Measurements from ENCODE around the gene TRMU.

- no peak for TF ChIP-seq CTCF (conservative IDR thresholded peaks at IDR 0.05; ENCODE audit: low read depth, low read length)
- no peak for TF ChIP-seq FOS (IDR thresholded peaks at IDR 0.05; ENCODE audit: low read depth, low read length)
- no peak for TF ChIP-seq ELK1 (IDR thresholded peaks at IDR 0.05; ENCODE audit: borderline replicate concordance, low read depth, low read length)
- no peak for TF ChIP-seq BHLHE40 (IDR thresholded peaks at IDR 0.05; ENCODE audit: low read depth, low read length)
- no peak for TF ChIP-seq MAFK (IDR thresholded peaks at IDR 0.05; ENCODE audit: low read depth, low read length)
- TF ChIP-seq USF2 (IDR thresholded peaks at IDR 0.05; ENCODE audit: low read depth, low read length), result no peak
- no peak for TF ChIP-seq POLR2A (IDR thresholded peaks at IDR 0.05; ENCODE audit: low read depth, low read length)
- no peak for TF ChIP-seq RFX5 (IDR thresholded peaks at IDR 0.05; ENCODE audit: low read depth, low read length)
- no peak for TF ChIP-seq CEBPB (IDR thresholded peaks at IDR 0.05; ENCODE audit: low read depth, low read length)
- no peak for TF ChIP-seq CHD1 (IDR thresholded peaks at IDR 0.05; ENCODE audit: low read depth, low read length)
- TF ChIP-seq SMC3 (IDR thresholded peaks at IDR 0.05; ENCODE audit: low read depth, low read length), result no peak
These were observed 45.2 kb upstream of the TRMU start for GRCh38 chr22:46290121-46290842.
